HepG2 (cell line): ENCODE data around the gene QPCT. TPM values are rescaled to one million over a fixed set of nuclear protein-coding genes. Genes with fewer than 3 reads are reported as not detected.

Experiments used
- ARID2 ChIP-seq: sonication (generic); formaldehyde crosslinking; IDR thresholded peaks from 2 replicates; pipeline ENCODE4 v1.8.1; 2022; ENCODE audit warnings: mild to moderate bottlenecking, missing genetic modification reagents, borderline replicate concordance
- E2F1 ChIP-seq: sonication (generic); formaldehyde crosslinking; IDR thresholded peaks from 2 replicates; pipeline ENCODE4 v1.5.0; 2020; ENCODE audit warnings: missing genetic modification reagents
- GLI4 ChIP-seq: sonication (generic); formaldehyde crosslinking; IDR thresholded peaks from 2 replicates; pipeline ENCODE4 v1.5.1; 2020; ENCODE audit warnings: missing genetic modification reagents, mild to moderate bottlenecking, moderate library complexity, borderline replicate concordance
- KLF13 ChIP-seq: sonication (generic); formaldehyde crosslinking; IDR thresholded peaks from 2 replicates; pipeline ENCODE4 v1.4.0; 2020; ENCODE audit warnings: mild to moderate bottlenecking, missing genetic modification reagents
- KLF6 ChIP-seq: IDR thresholded peaks from 2 replicates; pipeline ENCODE4 v1.8.0; 2016; ENCODE audit warnings: missing biosample characterization, missing genetic modification reagents
- KMT2B ChIP-seq: IDR thresholded peaks from 2 replicates; pipeline ENCODE4 v1.6.1; 2016; ENCODE audit warnings: missing genetic modification reagents, missing compliant biosample characterization
- MNT ChIP-seq: fragments of 450-650 bp; IDR thresholded peaks from 2 replicates; pipeline ENCODE4 v1.6.1; 2016
- NAIF1 ChIP-seq: sonication (generic); formaldehyde crosslinking; IDR thresholded peaks from 2 replicates; pipeline ENCODE4 v1.5.0; 2020; ENCODE audit warnings: mild to moderate bottlenecking, missing genetic modification reagents, borderline replicate concordance
- NKX3-1 ChIP-seq: sonication (generic); formaldehyde crosslinking; IDR thresholded peaks from 2 replicates; pipeline ENCODE4 v1.5.0; 2020; ENCODE audit warnings: missing genetic modification reagents
- PAX8 ChIP-seq: sonication (generic); formaldehyde crosslinking; IDR thresholded peaks from 2 replicates; pipeline ENCODE4 v1.8.0; 2022; ENCODE audit warnings: mild to moderate bottlenecking, missing genetic modification reagents, borderline replicate concordance
- PHF5A ChIP-seq: IDR thresholded peaks from one replicate; pipeline ENCODE4 v1.6.1; 2018; ENCODE audit warnings: low read depth, missing genetic modification reagents; ENCODE audit not compliant: unreplicated experiment
- RELA ChIP-seq: sonication (generic); formaldehyde crosslinking; IDR thresholded peaks from 2 replicates; pipeline ENCODE4 v1.4.0; 2020; ENCODE audit warnings: missing genetic modification reagents
- STAT5B ChIP-seq: sonication (generic); formaldehyde crosslinking; IDR thresholded peaks from 2 replicates; pipeline ENCODE4 v1.4.0; 2020; ENCODE audit warnings: missing genetic modification reagents
- SYNCRIP ChIP-seq: fragments of 200-400 bp; formaldehyde crosslinking; IDR thresholded peaks from 2 replicates; pipeline ENCODE4 v1.6.1; 2018; ENCODE audit warnings: mild to moderate bottlenecking, low read depth, low read length; ENCODE audit not compliant: insufficient read depth
- TFAP4 ChIP-seq: sonication (generic); IDR thresholded peaks from 2 replicates; pipeline ENCODE4 v1.6.1; 2016; ENCODE audit warnings: low read depth, borderline replicate concordance
- ZNF274 ChIP-seq: sonication (generic); formaldehyde crosslinking; IDR thresholded peaks from 2 replicates; pipeline ENCODE4 v1.5.1; 2020; ENCODE audit warnings: mild to moderate bottlenecking, missing genetic modification reagents
- ZNF275 ChIP-seq: sonication (generic); formaldehyde crosslinking; IDR thresholded peaks from 2 replicates; pipeline ENCODE4 v1.8.0; 2022; ENCODE audit warnings: missing genetic modification reagents, mild to moderate bottlenecking, inconsistent platforms, borderline replicate concordance
- ZNF335 ChIP-seq: sonication (generic); formaldehyde crosslinking; IDR thresholded peaks from 2 replicates; pipeline ENCODE4 v1.4.0; 2020; ENCODE audit warnings: missing genetic modification reagents
- ZNF530 ChIP-seq: sonication (generic); formaldehyde crosslinking; IDR thresholded peaks from 2 replicates; pipeline ENCODE4 v1.5.0; 2020; ENCODE audit warnings: low read depth, mild to moderate bottlenecking, missing genetic modification reagents
- ZNF598 ChIP-seq: sonication (generic); formaldehyde crosslinking; IDR thresholded peaks from 2 replicates; pipeline ENCODE4 v1.5.1; 2020; ENCODE audit warnings: mild to moderate bottlenecking, missing genetic modification reagents, borderline replicate concordance
- ZNF75D ChIP-seq: sonication (generic); formaldehyde crosslinking; IDR thresholded peaks from 2 replicates; pipeline ENCODE4 v1.8.1; 2023; ENCODE audit warnings: missing genetic modification reagents, mild to moderate bottlenecking, borderline replicate concordance
- ZNF800 ChIP-seq: sonication (generic); formaldehyde crosslinking; IDR thresholded peaks from 2 replicates; pipeline ENCODE4 v1.4.0; 2020; ENCODE audit warnings: missing genetic modification reagents
- polyA plus RNA-seq, 8 experiments: library from polyadenylated mRNA; depleted of rRNA in 3 of 8; stranded (reverse) in 7 of 8; unstranded in 1 of 8; fragments of >200 nt; fragmentation: Illumina TruSeq in 4 of 8; extraction: Trizol in 4 of 8; gene quantifications; 2 replicates each; pipeline versions ENCODE4 v1.2.1 to v1.2.3, GENCODE V29; 2011 to 2016; ENCODE audit warnings: low read depth in 4 of 8, missing spikeins in 1 of 8, mixed read lengths in 1 of 8; ENCODE audit not compliant: insufficient read depth in 1 of 8
- total RNA-seq, 5 experiments: library from RNA; depleted of rRNA; stranded (reverse); fragments of >200 nt; fragmentation: Illumina TruSeq; extraction: Trizol; gene quantifications; 2 replicates each; pipeline ENCODE4 v1.2.3, GENCODE V29; 2016; ENCODE audit warnings: low read depth in 1 of 5

Gene QPCT
- total and polyA plus RNA-seq, 2 of the 13 experiments (the other 11 are each of a cell fraction or from before 2014, with no cell fraction given) = 0.77 to 1.2 TPM

- TF ChIP-seq SYNCRIP (no peak), KLF6 (CRISPR knock-in tag) (no peak), NKX3-1 (CRISPR knock-in tag) (no peak), ARID2 (no peak), ZNF274 (CRISPR knock-in tag) (0 out of 2 replicates have a peak, but pooled peaks have one; percentile 27), NAIF1 (CRISPR knock-in tag) (no peak), ZNF530 (CRISPR knock-in tag) (no peak), ZNF335 (no peak), ZNF598 (CRISPR knock-in tag) (0 out of 2 replicates have a peak, but pooled peaks have one; percentile 47), E2F1 (no peak), TFAP4 (no peak), PHF5A (CRISPR knock-in tag) (no peak), KMT2B (no peak), STAT5B (CRISPR knock-in tag) (no peak), PAX8 (CRISPR knock-in tag) (no peak), GLI4 (CRISPR knock-in tag) (no peak), ZNF275 (CRISPR knock-in tag) (no peak), ZNF800 (CRISPR knock-in tag) (peak; percentile 80), MNT (no peak), RELA (CRISPR knock-in tag) (0 out of 2 replicates have a peak, but pooled peaks have one; percentile 29), ZNF75D (CRISPR knock-in tag) (no peak), KLF13 (no peak)
Observed at GRCh38 chr2:37344453-37345361, at the start of gene QPCT (continued).
